PFSK-1 (cell line): ENCODE measurements around the gene SPINT3.

Source experiments
- FOXP2 ChIP-seq: optimal IDR thresholded peaks from 2 replicates; pipeline ENCODE3; 2011; ENCODE audit warnings: borderline replicate concordance, control low read depth, inconsistent platforms; ENCODE audit not compliant: insufficient read depth; ENCODE audit errors: extremely low read length, extremely low read depth
- POLR2AphosphoS5 ChIP-seq: IDR thresholded peaks from 2 replicates; pipeline ENCODE4 v1.6.1; 2012; ENCODE audit warnings: low read depth, mild to moderate bottlenecking, control low read depth, low read length, moderate library complexity
- SIN3A ChIP-seq: IDR thresholded peaks from 2 replicates; pipeline ENCODE4 v1.6.1; 2012; ENCODE audit warnings: mild to moderate bottlenecking, low read length, moderate library complexity, borderline replicate concordance; ENCODE audit not compliant: insufficient read depth
- TAF1 ChIP-seq: IDR thresholded peaks from 2 replicates; pipeline ENCODE4 v1.6.1; 2012; ENCODE audit warnings: low read length, control low read depth, borderline replicate concordance; ENCODE audit not compliant: insufficient read depth
- TF ChIP-seq, protein P1 (sequence below), 2 experiments: IDR thresholded peaks; 2 replicates each; pipeline versions ENCODE4 v1.6.1 to v1.8.0; 2011 to 2012; ENCODE audit warnings: low read depth in 2 of 2, low read length in 2 of 2, control low read depth in 1 of 2, inconsistent platforms in 1 of 2, mild to moderate bottlenecking in 1 of 2, moderate library complexity in 1 of 2; ENCODE audit not compliant: insufficient read depth in 1 of 2

The SPINT3 gene

DNA sequence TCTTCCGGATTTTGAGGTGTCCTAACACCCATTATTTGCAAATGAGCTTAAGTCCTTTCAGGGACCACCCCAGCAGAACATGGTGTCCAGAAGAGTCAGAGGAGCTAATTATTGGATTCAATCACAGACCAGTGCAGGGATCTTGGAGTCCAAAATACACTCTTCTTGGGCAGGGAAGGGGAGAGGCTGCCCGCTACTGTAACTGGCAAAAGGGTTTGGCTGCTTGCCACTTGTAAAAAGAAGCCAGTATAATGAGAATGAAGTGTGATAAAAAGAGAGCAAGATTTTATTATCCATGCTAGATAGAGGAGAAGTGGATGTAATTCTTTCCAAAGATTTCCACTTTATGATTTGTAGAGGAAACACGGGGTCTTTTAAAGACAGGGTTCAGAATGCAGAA lies 19.3 kb downstream of the SPINT3 start:
- TF ChIP-seq TAF1 (no peak), FOXP2 (no peak), SIN3A (no peak), POLR2AphosphoS5 (no peak)
- TF ChIP-seq, protein P1, sequence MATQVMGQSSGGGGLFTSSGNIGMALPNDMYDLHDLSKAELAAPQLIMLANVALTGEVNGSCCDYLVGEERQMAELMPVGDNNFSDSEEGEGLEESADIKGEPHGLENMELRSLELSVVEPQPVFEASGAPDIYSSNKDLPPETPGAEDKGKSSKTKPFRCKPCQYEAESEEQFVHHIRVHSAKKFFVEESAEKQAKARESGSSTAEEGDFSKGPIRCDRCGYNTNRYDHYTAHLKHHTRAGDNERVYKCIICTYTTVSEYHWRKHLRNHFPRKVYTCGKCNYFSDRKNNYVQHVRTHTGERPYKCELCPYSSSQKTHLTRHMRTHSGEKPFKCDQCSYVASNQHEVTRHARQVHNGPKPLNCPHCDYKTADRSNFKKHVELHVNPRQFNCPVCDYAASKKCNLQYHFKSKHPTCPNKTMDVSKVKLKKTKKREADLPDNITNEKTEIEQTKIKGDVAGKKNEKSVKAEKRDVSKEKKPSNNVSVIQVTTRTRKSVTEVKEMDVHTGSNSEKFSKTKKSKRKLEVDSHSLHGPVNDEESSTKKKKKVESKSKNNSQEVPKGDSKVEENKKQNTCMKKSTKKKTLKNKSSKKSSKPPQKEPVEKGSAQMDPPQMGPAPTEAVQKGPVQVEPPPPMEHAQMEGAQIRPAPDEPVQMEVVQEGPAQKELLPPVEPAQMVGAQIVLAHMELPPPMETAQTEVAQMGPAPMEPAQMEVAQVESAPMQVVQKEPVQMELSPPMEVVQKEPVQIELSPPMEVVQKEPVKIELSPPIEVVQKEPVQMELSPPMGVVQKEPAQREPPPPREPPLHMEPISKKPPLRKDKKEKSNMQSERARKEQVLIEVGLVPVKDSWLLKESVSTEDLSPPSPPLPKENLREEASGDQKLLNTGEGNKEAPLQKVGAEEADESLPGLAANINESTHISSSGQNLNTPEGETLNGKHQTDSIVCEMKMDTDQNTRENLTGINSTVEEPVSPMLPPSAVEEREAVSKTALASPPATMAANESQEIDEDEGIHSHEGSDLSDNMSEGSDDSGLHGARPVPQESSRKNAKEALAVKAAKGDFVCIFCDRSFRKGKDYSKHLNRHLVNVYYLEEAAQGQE (IDR thresholded peaks at IDR 0.05; ENCODE audit: insufficient read depth in 1 of 2, low read depth in 2 of 2, low read length in 2 of 2) = no peak

DNA sequence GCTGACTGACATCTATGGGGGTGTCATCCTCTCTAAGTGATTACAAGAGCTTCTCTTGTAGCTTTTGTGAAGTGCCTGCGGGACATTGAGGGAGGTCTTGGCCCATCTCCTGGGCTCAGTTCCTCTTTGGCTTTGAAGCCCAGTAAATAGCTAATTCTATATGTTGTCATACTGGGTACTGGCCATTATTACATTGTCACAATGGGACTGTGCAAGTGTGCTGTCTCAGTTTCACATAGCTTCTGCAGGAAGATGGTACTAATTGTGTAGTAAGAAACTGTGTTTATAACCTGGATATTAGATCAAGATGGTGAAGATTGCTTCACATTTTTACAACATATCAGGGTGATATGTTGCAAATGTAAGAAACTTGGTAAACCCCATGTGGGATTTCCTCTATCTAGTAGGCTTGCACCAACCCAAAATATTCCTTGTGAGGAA lies 19.9 kb downstream of the SPINT3 start:
- TF ChIP-seq SIN3A (no peak), FOXP2 (no peak), POLR2AphosphoS5 (no peak), TAF1 (no peak)
- TF ChIP-seq, protein P1 (IDR thresholded peaks at IDR 0.05; ENCODE audit: insufficient read depth in 1 of 2, low read depth in 2 of 2, low read length in 2 of 2) = no peak

DNA sequence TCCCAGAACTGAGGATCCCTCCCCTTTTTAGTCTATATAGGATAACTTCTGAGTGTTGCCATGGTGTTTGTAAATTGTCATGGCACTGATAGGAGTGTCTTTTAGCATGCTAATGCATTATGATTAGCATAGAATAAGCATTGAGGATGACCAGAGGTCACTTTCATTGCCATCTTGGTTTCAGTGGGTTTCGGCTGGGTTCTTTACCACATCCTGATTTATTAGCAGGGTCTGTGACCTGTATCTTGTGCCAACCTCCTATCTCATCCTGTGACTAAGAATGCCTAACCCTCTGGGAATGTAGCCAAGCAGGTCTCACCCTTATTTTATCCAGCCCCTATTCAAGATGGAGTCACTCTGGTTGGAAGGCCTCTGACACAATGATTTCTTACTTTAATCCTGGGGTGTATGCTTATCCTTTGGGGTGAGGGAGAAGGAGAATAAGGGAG lies 26.3 kb downstream of the SPINT3 start:
- no peak for TF ChIP-seq TAF1
- TF ChIP-seq POLR2AphosphoS5 = no peak
- TF ChIP-seq, protein P1 (IDR thresholded peaks at IDR 0.05; ENCODE audit: insufficient read depth in 1 of 2, low read depth in 2 of 2, low read length in 2 of 2) = no peak
- no peak for TF ChIP-seq SIN3A
- no peak for TF ChIP-seq FOXP2

DNA sequence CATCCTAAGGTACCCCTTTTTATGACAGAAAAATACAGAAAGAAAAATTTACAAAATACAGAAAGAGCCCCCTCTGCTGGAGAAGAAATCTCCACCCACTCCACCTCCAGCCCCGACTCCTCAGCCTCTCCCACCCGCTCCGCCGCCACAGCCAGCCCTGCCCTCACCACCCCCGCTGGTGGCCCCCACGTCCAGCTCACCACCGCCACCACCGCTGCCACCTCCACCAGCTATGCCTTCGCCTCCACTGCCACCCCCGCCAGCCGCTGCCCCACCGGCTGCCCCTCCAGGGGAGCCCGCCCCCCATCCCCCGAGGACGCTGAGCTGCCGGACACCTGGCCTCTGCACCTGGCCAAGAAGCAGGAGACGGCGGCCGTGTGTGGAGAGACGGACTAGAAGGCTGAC lies 28.2 kb downstream of the SPINT3 start:
- TF ChIP-seq, protein P1 (IDR thresholded peaks at IDR 0.05; ENCODE audit: insufficient read depth in 1 of 2, low read depth in 2 of 2, low read length in 2 of 2) = no peak
- TF ChIP-seq FOXP2 (no peak), TAF1 (no peak), POLR2AphosphoS5 (no peak), SIN3A (no peak)

DNA sequence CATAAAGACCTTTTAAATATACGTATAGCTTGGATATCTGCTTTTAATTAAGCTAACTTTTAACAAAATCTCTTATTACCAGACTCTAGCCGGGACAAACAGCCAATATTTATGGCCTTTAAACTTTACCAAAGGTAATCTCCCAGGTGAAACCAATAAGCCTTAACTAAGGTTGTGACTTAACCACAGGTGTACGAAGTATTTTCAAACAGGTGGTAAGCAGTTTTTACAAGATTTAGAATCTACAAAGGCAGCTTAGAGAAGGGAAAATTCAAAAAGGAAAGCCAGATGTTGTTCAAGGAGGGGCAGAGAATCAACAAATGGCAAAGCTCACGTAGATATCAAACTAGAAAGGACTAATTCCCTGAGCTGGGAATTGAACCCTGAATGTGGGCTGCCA lies 30.0 kb downstream of the SPINT3 start:
- TF ChIP-seq, protein P1 (IDR thresholded peaks at IDR 0.05; ENCODE audit: insufficient read depth in 1 of 2, low read depth in 2 of 2, low read length in 2 of 2) = no peak
- no peak for TF ChIP-seq SIN3A
- no peak for TF ChIP-seq TAF1
- no peak for TF ChIP-seq POLR2AphosphoS5
- TF ChIP-seq FOXP2 = no peak
